ENCODE data around the gene SNCB. TPM values are rescaled to one million over a fixed set of nuclear protein-coding genes. Genes with fewer than 3 reads are reported as not detected.

The SNCB gene
- total RNA-seq: not detected in 2 replicates

DNA sequence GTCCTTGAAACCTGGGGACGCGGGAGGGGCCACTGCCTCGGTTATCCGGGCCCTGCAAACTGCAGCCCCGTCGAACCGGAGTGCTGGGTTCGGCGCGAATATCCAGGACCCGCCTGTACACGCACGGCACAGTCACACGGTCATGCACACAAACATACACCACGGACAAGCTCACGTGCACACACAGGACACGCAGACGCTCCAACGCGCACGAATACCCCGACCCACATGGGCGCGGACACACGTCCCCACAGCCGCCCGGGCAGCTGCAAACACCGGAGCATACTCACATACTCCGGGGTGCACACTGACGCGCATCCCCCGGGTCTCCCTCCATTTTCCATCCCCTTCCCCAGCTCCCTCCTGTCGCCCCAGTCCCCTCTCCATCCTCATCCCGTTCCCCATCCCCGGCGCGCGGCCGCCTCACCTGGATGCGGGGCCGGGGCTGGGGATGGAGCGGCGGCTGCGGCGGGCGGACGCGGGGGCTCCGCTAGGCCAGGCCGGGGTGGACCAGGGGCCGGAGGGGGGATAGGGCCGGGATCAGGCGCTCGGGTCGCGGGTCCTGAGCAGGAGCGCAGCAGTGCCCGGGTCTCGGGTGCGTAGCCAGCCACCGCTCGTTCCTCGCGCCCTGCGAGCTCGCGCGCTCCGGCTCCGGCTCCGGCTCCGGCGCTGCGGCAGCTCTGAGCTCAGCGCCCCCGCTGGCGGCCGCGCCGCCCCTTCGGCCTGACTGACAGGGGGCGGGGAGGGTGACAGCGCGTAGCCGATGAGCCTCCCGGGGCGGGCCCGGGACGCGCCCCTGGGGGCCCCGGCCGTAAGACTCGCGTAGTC lies at the start of gene SNCB, which contains the start of gene EIF4E1B:
Gene SNCB, minus strand, starts transcription at position 682 of the 828 bp plus-strand sequence. CDS start 880 bp downstream, outside the sequence.
Gene EIF4E1B, plus strand, starts transcription at position 823 of the 828 bp plus-strand sequence. CDS start 12,113 bp downstream, outside the sequence.
- TF ChIP-seq CTCF (IDR thresholded peaks at IDR 0.05; ENCODE audit: insufficient read depth, low read depth, low read length): no peak
- DNase-seq (ENCODE audit: low read depth): no peak

DNA sequence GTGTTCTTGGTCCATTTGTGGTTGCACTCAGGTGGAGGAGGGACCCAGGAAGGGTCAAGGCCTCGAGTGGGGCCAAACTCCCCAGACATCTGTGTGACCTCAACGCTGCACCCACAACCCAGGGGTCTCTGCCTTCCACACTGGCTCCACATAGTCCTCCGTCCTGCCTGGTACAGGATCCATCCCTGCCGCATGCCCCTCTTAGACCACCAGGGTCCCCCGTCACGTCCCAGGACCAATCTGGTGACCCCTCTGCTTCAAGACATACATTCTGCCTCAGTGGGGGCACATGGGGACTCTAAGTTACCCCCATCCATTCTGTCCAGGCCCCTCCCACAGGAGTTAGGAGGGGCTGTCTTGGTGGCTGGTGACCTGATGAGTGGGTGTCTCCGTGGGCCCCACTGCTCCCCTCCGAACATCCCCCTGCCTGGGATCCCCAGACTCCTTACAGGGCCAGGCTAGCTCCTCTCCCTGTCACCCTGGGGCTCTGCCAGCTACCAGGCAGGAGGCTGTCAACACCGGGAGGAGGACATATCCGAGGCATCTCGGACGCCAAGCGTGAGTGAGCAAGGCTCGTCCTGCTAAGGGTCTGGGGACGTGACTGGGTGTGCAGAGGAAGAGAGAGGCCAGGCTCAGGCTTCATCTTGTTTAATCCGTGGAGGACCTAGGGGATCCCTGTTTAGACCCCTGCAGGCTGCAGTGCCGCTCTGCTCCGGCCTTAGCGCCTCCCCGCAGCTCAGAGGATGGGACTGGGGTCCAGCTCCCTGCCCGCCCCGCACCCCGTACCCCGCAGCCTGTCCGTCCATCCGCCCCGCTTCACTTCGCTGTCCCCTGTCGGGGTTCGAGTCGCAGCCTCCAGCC lies 49.3 kb upstream of the SNCB start:
- TF ChIP-seq CTCF (IDR thresholded peaks at IDR 0.05; ENCODE audit: insufficient read depth, low read depth, low read length): no peak
- no peak overlapping the region for H3K4me3 ChIP-seq (ENCODE audit: low read depth, low read length)
- no peak for DNase-seq (ENCODE audit: low read depth)

More for the DNA sequence above, at the start of gene SNCB, which contains the start of gene EIF4E1B:
- peak within 1 kb of the TSS; percentile 47 for H3K4me3 ChIP-seq (ENCODE audit: low read depth, low read length)

- TF ChIP-seq CTCF (IDR thresholded peaks at IDR 0.05; ENCODE audit: insufficient read depth, low read depth, low read length): no peak
- DNase-seq (ENCODE audit: low read depth): no peak
- H3K4me3 ChIP-seq (ENCODE audit: low read depth, low read length): no peak overlapping the region
Measured at GRCh38 chr5:176678584-176678983, 48.2 kb upstream of the SNCB start.

GRCh38 chr5:176677209-176677939 lies 47.0 kb upstream of the SNCB start:
- no peak for TF ChIP-seq CTCF (IDR thresholded peaks at IDR 0.05; ENCODE audit: insufficient read depth, low read depth, low read length)
- no peak overlapping the region for H3K4me3 ChIP-seq (ENCODE audit: low read depth, low read length)
- DNase-seq (ENCODE audit: low read depth): no peak

DNA sequence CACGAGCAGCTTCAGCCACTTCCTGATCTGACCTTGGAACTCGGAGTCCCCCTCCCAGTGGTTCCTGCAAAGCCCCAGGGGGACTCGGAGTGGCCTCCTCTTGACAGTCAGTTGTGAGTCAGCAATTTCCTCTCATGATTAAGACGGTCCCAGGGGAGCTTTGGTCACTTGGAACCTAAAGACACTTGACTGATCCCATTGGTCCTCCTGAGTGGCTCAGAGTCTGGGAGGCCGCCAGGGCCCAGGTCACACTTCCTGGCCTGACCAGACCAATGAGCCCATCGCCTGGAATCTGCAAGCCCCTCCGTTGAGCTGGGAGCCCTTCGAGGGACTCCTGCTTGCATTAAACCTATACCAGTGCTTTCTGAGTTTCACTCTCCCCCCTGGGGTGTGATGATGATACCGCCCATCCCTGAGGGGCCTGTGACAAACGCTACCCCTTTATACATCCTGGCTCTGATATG lies 46.1 kb upstream of the SNCB start:
- peak; percentile 11 for DNase-seq (ENCODE audit: low read depth)
- TF ChIP-seq CTCF (IDR thresholded peaks at IDR 0.05; ENCODE audit: insufficient read depth, low read depth, low read length): no peak
- no peak overlapping the region for H3K4me3 ChIP-seq (ENCODE audit: low read depth, low read length)
